ENCODE results near the gene MAP2. TPM values are rescaled to one million over a fixed set of nuclear protein-coding genes. Genes with fewer than 3 reads are reported as not detected.

MAP2 gene
- total and polyA plus RNA-seq, 2 donors (not counting 1 experiment from before 2014, with no cell fraction given), result 1.8 to 3.0 TPM

GRCh38 chr2:209578394-209579001, 154.7 kb downstream of the MAP2 start:
- Mint-ChIP-seq H3K27me3 (no peaks in the 10 kb centered on the region), H3K4me1 (peaks cover 11% of the 10 kb centered on the region), H3K4me3 (no peak overlapping the region), H3K27ac (no peak overlapping the region), H3K9me3 (ENCODE audit: insufficient read depth) (no peaks in the 10 kb centered on the region)
- Histone ChIP-seq H3K27me3 (replicated peaks in 1 of 4; ENCODE audit: control extremely low read depth in 1 of 4, control insufficient read depth in 3 of 4, insufficient read depth in 4 of 4, low read length in 3 of 4) (no peaks in the 10 kb centered on the region), H4K20me1 (ENCODE audit: control insufficient read depth, insufficient read depth, low read length, poor library complexity, severe bottlenecking) (no peaks in the 10 kb centered on the region), H3K4me3 (ENCODE audit: control extremely low read depth in 1 of 5, extremely low read depth in 1 of 5, insufficient read depth in 1 of 5, low read depth in 2 of 5, low read length in 4 of 5) (no peak overlapping the region), H3K9ac (ENCODE audit: low read length) (no peak overlapping the region), H3K79me2 (ENCODE audit: control insufficient read depth, insufficient read depth, low read length) (no peaks in the 10 kb centered on the region), H3K4me1 (ENCODE audit: control insufficient read depth in 2 of 2, insufficient read depth in 2 of 2, low read length in 2 of 2) (peaks cover 6% of the 10 kb centered on the region in 2 donors), H3K4me2 (replicated peaks; ENCODE audit: low read depth, low read length, poor library complexity, severe bottlenecking) (no peak overlapping the region), H3K27ac (ENCODE audit: low read length in 2 of 2) (no peak overlapping the region), H3K36me3 (replicated peaks in 1 of 2; ENCODE audit: control extremely low read depth in 1 of 2, control insufficient read depth in 1 of 2, extremely low read depth in 1 of 2, insufficient read depth in 2 of 2, low read length in 1 of 2) (no peaks in the 10 kb centered on the region), H2AFZ (ENCODE audit: insufficient read depth, low read depth, low read length, poor library complexity, severe bottlenecking) (no peak overlapping the region), H3K9me3 (ENCODE audit: control extremely low read depth in 1 of 3, control insufficient read depth in 2 of 3, insufficient read depth in 1 of 3, low read length in 2 of 3) (no peaks in the 10 kb centered on the region)
- 100% methylated on average over 1 of the region's 3 CpGs for WGBS (ENCODE audit: insufficient coverage)
- ATAC-seq (ENCODE audit: low read depth), result no peak
- no peak for DNase-seq
- POLR2A ChIA-PET, result no interaction called here
- CTCF ChIA-PET, result interaction anchor here (0.6 to 5.1 kb wide), 5 partner anchors 19 to 1195 kb away, joined by 3 to 84 read pairs (median 4); no protein-coding TSS in a partner anchor
- TF ChIP-seq EZH2 (IDR thresholded peaks at IDR 0.05; ENCODE audit: borderline replicate concordance, insufficient read depth, low read depth, low read length, poor library complexity, severe bottlenecking) (no peak), CTCF (IDR thresholded peaks at IDR 0.05) (no peak)
- intact Hi-C loops (cut with micrococcal nuclease), result no loop called here

GRCh38 chr2:209579230-209579749, 155.4 kb downstream of the MAP2 start:
- no peaks in the 10 kb centered on the region for H3K79me2 ChIP-seq (ENCODE audit: control insufficient read depth, insufficient read depth, low read length)
- intact Hi-C loops (cut with micrococcal nuclease), result no loop called here
- H3K4me1 ChIP-seq (ENCODE audit: control insufficient read depth in 2 of 2, insufficient read depth in 2 of 2, low read length in 2 of 2), result peaks cover 6% of the 10 kb centered on the region in 2 donors
- H3K4me2 ChIP-seq (replicated peaks; ENCODE audit: low read depth, low read length, poor library complexity, severe bottlenecking), result peak overlapping the region; percentile 58
- no peaks in the 10 kb centered on the region for H3K9me3 Mint-ChIP-seq (ENCODE audit: insufficient read depth)
- peak overlapping the region; percentile 54 for H3K9ac ChIP-seq (ENCODE audit: low read length)
- H3K27me3 ChIP-seq (replicated peaks in 1 of 4; ENCODE audit: control extremely low read depth in 1 of 4, control insufficient read depth in 3 of 4, insufficient read depth in 4 of 4, low read length in 3 of 4), result no peaks in the 10 kb centered on the region
- POLR2A ChIA-PET, result no interaction called here
- ATAC-seq (ENCODE audit: low read depth) (no peak), DNase-seq (peak; percentile 7)
- no peak overlapping the region for H3K27ac ChIP-seq (ENCODE audit: low read length in 2 of 2)
- H4K20me1 ChIP-seq (ENCODE audit: control insufficient read depth, insufficient read depth, low read length, poor library complexity, severe bottlenecking), result no peaks in the 10 kb centered on the region
- peak overlapping the region in 4 of 5 experiments; percentile 5 to 54 (median 34) for H3K4me3 ChIP-seq (ENCODE audit: control extremely low read depth in 1 of 5, extremely low read depth in 1 of 5, insufficient read depth in 1 of 5, low read depth in 2 of 5, low read length in 4 of 5)
- no peaks in the 10 kb centered on the region for H3K36me3 ChIP-seq (replicated peaks in 1 of 2; ENCODE audit: control extremely low read depth in 1 of 2, control insufficient read depth in 1 of 2, extremely low read depth in 1 of 2, insufficient read depth in 2 of 2, low read length in 1 of 2)
- TF ChIP-seq CTCF (IDR thresholded peaks at IDR 0.05), result no peak
- TF ChIP-seq EZH2 (IDR thresholded peaks at IDR 0.05; ENCODE audit: borderline replicate concordance, insufficient read depth, low read depth, low read length, poor library complexity, severe bottlenecking), result no peak
- H2AFZ ChIP-seq (ENCODE audit: insufficient read depth, low read depth, low read length, poor library complexity, severe bottlenecking), result peak overlapping the region; percentile 71
- H3K27me3 Mint-ChIP-seq, result no peaks in the 10 kb centered on the region
- H3K27ac Mint-ChIP-seq, result no peak overlapping the region
- CTCF ChIA-PET, result interaction anchor here (0.6 to 5.1 kb wide), 3 partner anchors 54 to 292 kb away, joined by 3 to 84 read pairs (median 6); no protein-coding TSS in a partner anchor
- peak overlapping the region; percentile 62 for H3K4me3 Mint-ChIP-seq
- no peaks in the 10 kb centered on the region for H3K9me3 ChIP-seq (ENCODE audit: control extremely low read depth in 1 of 3, control insufficient read depth in 2 of 3, insufficient read depth in 1 of 3, low read length in 2 of 3)
- 48% methylated on average over 15 of the region's 17 CpGs for WGBS (ENCODE audit: insufficient coverage)
- H3K4me1 Mint-ChIP-seq, result peaks cover 11% of the 10 kb centered on the region

Measured in B cell (primary cell).